ENCODE results near the gene MBP.

MBP gene

DNA sequence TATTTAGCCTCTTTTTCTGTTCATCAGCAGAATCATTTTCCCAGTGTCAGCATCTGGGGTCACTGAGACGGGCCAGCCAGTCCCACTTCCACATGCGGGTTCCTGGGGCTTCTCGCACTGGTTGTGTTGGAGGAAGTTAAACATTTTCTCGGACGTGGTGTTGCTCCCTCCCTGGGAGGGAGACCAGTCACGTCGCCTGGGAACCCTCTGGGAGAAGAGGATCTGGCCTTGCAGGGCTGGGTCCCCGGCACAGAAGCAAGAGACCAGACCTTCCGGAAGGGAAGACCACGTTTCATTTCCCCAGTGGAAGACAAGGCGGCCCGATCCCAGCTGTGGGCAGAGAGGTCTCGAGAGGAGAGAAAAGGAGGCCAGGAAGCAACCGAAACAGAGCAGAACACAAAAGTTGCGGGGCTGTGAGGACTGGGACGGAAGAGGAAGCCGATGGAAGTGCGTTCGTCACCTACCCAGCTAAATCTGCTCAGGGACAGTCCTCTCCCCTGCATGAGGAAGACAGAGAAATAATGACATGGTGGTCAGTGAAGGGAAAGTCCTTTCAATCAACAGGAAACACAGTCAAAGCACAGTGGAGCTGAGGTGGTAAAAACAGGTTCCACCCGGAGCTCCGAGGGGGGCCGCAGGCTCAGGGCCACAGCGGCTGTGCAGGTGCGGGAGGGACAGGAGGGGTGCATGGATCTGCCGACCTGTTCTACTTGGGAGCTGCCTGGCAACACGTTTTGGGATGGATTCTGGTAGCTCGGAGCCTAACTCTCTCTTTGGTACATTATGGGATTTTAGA lies 144.4 kb downstream of the MBP start:
- DNase-seq (ENCODE audit: low read depth in 3 of 3) = no peak

DNA sequence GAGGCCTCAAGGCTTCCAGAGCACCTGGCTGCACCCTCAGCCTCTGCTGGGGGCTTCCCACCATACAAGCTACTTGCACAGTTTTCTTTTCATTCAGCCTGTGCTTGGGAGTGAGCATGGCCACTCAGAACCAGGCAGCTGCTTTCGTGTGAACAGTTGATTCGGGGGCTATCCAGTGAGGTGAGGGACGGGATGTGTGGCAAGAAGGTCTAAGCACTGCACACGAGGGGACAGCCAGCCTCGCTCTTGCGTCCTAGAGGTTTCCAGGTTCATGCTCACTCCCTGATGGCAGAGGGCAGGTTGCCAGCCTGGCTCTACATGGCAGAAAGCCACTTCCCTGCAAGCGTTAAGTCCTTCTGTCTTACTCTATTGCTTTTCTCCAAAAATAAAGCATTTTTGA lies 146.2 kb downstream of the MBP start:
- DNase-seq (ENCODE audit: low read depth in 3 of 3) = no peak

DNA sequence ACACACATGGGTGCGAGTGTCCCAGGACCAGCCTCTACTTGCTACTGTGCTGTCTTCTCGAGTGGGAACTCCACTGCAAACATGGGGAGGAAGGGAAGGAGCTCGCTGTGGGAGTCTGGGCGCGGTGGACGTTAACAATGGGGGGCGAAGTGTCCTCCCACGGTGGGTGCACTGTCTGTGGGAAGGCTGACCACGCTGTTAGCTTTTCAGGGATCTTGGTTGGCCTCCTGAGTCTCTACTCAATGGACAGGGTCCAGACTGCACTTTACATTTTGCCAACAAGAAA lies 146.7 kb downstream of the MBP start:
- DNase-seq (ENCODE audit: low read depth in 3 of 3) = no peak

DNA sequence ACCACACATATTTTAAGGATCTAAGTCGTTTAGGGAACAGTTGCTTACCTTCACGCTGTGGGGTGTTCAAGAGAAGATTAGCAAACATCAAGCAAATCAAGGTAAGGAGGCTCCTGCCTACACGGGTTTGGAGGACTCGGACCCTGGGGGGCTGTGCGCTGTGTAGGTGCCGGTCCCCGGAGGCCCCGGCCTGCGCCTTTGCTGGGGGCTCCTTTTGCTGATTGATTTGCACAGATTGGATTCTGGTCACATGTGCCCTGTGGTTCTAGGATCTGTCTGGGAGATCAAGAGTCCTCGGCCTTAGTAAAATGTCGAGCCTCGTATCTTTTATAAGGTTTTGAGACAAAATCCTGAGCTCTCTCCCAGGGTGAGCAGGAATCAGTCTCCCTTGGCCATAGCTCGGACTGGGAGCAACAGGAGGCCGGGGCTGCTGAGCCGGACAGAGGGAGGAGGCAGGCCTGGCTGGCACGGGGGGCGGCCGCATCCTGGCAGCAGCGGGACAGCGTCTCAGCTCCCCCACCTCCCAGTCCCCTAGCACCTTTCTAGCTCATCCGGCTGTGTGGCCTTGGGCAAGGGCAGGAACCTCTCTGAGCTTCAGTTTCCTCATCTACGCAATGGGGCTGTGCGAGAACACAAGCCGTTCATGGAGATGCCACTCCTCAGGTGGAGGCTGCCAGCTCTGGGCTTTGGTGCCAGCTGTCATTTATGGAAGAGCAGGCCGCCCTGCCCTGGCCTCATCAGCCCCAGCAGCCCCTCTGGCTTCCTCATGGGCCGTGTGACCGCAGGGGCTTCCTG lies 147.2 kb downstream of the MBP start:
- DNase-seq (ENCODE audit: low read depth in 3 of 3) = no peak

DNA sequence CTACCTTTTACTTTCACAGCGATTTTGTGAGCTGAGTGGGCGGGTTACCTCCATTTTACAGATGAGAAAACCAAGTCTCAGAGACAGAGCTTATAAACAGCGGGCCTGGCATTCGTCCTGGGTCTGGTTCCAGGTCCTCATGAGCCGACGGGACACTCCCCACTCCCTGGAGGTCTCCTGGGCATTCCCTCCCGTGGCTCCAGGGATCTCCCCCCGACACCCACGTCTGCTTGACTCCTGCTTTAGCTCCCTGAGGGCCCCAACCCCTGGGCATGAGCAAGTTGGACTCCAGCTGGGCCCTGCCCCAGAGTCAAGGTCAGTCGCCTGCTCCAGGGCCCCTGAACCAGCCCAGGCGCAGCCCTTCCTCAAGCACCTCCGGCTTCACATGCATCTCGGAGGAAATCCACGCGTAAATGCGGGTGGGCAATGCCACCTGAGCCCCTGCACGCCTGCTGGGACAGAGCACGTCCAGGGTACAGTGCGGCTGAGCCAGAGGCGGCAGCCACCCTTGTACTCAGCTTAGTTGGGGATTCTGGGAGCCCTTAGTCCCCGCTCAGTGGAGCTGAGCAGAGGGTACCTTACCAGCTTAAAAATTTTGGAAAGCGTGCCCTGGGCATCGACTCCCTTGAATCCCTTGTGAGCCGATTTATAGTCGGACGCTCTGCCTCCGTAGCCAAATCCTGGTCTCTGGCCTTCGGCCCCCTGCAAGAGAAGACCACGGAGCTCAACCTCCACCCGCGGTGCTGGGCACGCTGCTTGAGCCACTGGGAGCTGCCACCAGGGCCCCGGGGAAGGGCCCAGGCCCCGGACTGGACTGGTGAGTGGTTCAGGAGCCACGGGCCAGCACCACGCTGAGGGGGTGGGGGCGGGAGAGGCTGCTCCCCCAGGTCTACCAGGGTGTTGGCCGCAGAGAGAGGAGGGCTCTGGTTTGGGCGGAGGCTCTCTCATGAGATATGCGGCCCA lies 148.1 kb downstream of the MBP start:
- DNase-seq (ENCODE audit: low read depth in 3 of 3) = no peak

DNA sequence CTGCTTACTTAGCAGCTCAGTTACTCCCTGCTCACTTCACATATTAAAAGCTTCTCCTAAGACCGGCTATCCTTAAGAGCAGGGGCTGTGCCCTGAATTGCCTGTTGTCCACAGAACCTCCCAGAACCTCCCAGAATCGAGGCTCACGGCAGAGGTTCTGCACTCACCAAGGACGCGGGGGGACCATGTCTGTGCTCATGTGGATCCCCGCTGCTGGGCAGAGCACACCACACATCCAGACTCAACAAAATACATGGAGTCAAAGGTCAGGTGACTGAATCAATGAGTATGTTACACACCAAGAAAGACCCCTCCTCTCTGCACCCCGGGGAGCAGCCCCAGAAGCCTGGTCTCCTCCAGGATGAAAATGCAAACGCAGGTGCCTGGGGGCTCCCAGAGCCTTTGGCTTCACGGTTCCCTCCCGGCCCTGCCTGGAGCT lies 149.0 kb downstream of the MBP start:
- DNase-seq (ENCODE audit: low read depth in 3 of 3) = no peak

DNA sequence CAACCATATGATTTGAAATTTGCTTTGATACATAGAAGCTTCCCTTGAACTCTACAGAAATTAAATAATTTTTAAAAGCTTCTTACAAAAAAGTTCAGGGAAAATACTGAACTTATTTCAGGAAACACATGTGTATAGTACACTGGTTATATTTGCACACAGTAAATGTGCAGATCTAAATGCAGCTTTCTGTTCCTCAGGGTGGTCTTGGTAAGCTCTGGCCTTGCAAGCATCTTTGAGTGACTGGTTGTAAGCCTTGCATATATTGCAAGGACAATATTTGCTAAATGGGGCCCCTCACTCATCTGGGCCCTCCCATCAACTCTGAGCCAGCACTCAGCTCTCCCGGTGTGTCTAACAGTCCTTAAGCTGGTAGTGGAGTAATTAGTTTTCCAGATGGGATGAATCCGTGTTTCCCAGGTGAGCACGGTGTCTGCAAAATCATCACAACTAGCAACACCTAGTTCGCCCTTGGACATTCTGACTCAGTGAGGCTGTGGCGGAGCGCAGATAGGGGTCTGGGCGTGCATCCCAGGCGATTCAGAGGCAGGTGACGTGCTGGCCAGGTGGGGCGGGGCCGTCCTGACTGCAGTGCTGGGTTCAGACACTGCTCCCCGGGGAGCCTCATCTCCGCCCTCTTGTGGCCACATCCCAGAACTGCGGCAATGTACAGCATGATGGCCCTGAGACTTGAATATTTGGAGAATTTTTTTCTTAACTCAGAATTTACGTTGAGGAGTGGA lies 149.6 kb downstream of the MBP start:
- peak; percentile 81 to 87 (median 85) for DNase-seq (ENCODE audit: low read depth in 3 of 3)

DNA sequence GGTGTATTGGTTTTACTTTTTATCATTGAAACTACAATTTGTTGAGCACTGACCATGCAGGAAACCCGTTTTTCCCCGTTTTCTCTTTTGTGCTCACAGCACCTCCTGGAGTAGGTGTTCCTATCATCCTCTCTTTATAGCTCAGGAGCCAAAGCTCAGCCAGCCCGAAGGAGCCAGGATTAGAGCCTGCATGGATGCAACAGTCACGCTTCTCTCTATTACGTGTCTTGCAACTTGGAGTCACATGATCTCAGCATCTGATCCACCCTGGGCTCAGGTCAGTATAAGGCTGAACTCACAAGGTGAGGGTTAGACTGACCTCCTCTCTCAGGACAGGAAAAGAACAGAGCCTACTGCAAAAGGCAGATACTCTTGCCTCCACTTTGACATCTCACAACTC lies 150.5 kb downstream of the MBP start:
- no peak for DNase-seq (ENCODE audit: low read depth in 3 of 3)

DNA sequence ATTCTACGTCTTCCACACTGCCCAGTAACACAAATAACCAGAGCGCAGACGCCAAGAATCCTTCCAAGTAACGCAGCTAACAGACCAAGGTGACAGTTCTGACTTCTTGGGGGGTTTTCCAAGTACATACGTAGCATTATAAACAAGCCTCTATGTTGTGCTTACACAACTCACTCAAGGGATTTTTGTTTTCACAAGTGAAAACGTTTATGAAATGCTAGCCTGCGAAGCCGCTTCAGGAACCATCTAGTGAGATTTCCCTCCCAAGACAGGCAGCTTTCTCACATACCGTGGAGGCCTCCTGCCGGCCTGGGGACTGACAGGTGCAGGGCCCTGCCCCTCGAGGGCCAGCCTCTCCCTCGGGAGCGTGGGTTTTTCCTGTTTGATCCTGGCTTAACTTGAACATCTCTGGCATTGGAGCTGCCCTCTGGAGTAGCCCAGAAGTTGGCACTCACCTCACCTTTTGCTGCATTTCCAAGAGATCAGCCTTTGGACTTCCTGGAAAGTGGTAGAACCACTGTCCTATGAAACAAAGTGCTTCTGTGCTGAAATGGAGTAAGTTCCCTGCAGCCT lies 151.1 kb downstream of the MBP start:
- no peak for DNase-seq (ENCODE audit: low read depth in 3 of 3)

DNA sequence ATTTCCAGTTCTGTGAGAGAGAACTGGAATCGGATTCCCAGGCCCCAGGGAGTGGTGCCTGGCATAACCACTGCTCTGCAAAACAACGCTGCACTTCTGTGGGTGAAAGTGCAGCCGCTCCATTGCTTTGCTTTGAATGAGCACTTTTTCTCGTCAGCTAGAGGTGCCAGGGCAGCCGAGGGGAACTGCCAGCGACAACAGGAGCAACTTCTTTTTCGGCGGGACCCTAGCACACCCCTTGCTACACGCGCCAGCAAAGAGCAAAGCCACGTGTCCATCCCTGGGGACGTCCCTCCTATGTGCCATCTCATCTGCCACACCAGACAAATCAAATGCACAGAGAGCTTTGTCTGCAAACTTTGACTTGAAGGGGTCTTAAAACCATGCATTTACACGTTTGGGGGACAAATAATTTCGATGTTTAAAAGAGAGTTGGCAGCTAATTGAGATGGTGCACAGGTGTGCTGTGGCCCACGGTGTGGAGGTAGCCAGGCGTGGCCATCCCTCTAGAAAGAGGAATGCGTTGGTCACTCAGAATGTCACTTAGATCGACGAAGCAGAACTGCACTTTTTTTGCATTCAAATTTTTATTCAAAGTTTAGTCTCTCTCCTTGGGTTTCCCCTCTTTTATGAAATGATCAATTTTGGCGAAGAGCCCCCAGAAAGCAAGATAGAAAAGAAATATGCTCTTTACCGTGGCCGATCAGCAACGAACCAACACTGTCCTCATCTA lies 151.8 kb downstream of the MBP start:
- DNase-seq (ENCODE audit: low read depth in 3 of 3) = no peak

DNA sequence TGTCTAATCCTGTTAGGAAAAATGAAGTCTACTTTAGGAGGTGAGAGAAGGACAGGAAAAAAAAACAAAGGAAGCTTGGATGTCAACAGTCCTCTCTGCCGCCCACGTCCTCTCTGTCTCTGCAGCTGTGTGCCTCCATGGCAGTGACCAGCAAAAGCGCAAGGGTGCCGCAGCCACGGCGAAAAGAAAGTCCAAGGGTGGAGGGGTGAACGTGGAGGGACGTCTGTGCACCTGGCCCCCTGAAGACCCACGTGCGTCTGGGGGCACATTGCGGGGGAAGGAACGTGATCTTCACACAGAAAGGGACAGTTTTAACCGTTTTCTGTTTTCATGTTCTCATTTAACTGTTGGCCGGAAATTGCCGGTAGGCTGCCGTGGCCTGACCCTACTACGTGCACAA lies 152.7 kb downstream of the MBP start:
- no peak for DNase-seq (ENCODE audit: low read depth in 3 of 3)

DNA sequence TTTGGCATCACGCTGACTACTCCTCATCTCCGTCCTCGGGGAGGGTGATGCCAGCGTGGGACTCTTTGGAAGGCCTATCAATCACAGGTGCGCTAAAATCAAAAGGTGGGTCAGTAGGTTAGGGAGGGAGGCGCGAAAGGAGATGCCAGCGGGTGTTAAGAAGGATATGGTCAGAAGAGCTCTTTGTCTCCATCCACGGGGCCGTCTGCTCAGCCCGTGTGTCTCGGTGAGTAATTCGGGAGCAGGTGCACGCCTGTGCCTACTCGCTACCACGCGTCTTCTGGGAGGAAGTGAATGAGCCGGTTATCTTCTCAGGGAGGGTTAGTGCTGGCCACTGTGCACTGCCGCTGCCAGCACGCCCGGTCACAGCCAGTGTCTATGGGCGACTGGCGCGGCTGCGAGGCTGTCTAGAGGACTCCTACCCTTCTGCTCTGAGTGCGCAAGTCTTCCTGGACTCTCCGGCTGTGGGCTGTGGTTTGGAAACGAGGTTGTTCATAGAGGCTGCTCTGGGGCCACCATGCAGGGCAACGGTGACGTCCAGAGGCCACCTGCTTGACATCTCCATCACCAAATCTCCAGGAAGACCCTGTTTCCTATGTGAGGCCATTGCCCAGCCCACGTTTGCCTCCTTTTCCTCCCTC lies 153.4 kb downstream of the MBP start:
- DNase-seq (ENCODE audit: low read depth in 3 of 3) = no peak

DNA sequence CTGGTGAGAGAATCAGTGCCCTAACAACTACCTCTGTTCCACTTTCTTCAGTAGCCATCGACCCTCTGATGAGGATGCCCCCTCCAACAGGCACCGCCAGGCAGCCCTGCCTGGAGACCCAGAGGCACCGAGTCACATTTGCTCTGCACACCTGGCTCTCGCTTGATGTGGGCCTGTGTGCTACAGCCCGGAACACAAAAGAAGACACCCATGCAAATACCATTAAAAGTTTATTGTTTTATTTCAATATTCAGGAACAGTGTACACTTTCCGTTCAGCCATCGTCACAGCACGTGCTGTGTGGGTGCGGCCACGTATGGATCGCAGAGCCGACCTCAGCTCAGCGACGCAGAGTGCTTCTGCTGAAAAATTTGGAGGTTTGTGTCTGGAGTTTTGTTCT lies 154.0 kb downstream of the MBP start:
- no peak for DNase-seq (ENCODE audit: low read depth in 3 of 3)

DNA sequence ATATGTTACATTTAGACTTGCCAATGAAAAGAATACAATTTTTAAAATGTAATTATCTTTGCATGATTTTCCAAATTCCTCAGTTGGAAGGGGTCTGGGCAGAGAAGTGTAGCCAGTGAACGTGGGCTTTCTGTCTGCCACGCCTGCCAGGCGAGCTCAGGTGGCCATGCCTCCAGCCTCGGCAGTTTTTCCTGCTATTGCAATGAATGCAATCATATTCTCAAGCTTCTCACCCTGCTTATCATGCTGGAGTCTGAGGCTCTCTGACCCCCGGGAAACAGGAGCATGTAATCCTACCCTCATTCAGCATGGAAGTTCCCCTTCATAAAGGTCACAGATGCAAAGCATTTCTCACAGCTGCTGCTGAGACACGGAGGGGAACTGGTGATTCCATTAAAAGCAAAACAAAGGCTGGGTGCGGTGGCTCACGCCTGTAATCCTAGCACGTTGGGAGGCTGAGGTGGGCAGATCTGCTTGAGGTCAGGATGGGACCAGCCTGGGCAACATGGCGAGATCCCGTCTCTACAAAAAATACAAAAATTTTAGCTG lies 154.8 kb downstream of the MBP start:
- DNase-seq (ENCODE audit: low read depth in 3 of 3) = no peak

DNA sequence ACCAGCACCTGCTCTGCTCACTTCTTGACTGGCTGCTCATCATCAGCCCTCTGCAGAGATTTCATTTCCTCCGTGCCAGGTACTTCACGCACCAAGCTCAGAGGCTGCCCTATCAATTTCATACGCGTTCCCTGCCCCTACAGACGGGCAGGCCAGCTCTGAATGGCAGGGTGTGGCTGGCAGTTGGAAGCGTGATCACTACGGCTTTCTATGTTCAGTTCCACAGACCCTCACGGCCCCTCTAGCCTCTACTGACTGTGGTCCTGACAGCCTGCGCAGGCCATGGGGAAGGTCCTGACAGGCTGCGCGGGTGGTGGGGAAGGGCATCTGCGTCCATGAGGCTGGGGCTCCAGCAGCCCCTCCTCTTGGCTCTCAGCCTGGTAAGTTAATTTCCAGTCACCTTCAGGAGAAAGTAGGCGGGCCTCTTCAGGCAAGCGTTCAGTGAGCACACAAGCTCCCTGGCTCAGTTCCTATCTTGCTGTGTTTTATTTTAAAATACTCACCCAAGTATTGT lies 155.4 kb downstream of the MBP start:
- DNase-seq (ENCODE audit: low read depth in 3 of 3) = no peak

DNA sequence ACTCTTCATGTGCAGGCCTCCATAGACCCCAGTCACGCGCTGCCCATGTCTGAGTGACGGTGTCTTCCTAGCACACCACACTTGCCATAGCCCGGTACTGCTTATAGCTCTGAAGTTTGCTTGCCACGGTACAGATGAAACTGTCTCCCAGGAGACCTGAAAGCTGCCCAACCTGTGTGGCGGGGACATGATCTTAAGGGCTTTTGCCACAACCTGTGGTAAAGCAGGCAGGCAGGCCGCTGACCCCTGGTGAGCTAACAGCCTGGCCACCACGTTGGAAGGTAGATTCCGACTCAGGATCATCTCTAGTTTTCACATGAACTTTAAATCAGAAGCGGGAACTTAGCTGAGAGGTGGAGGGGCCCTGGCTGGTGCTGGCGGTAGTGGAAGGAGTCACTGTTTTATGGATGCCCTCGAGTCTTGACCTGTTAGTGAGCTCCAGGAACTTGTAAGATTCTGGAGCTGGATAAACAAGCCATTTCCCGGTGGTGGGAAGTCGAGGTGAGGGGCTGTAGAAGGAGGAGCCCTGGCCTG lies 156.9 kb downstream of the MBP start:
- no peak for DNase-seq (ENCODE audit: low read depth in 3 of 3)

DNA sequence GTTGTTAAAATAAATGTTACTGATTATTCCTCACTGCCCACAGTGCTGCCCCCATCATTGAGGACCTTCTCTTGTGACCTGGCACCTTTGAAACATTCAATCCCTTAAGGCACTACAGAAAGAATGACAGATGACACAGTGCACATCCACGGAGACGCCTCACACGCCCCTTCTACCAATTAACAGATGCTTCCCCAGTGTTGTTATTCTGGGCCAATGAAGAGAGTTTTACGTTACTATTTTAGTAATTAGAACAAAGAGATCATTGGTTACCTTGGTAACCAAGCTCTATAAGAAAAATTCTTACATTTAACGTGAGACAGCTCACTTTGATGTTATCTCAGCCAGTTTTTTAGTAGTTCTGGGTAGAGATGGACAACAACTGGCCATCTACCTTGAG lies 158.2 kb downstream of the MBP start:
- DNase-seq (ENCODE audit: low read depth in 3 of 3) = no peak

DNA sequence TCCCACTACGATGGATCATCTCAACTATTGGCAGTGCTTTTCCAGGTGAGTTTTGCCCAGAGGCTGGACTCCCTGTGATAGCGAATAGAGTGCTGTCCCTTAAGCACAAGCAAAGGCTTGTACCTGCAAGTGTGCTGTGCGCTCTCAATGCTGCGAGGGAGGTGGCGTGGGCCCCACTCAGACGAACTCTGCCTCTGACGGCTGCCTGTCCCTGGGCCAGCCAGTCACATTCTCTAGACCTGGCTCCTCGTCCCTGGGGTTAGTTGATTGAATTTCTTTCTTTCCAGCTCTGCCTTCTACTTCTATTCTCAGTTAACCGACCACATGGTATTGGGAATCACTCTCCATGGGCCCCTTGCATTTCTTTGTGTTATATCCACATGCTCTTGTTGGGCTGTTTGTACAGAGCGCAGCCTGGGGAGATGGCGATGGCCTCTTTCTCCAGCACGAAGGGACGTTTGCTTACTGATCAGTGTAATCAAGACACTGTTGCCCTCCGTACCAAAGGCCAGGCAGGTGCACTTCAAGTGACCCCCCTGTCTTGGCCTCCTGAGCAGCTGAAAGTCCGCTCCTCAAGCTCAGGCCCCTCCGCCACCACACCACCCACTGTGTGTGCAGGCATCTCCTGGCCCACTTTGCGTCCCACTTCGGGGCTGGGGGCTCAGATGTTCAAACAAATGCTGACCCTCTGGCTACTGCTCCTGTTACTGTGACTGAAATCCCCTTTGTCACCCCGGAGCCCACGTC lies 158.9 kb downstream of the MBP start:
- no peak for DNase-seq (ENCODE audit: low read depth in 3 of 3)

Data from stimulated activated CD4-positive, alpha-beta T cell treated with anti-CD3 and anti-CD28 coated beads, TNF-alpha, amount 100 ng/mL, for 48 hours (primary cell).